ENCODE data around the gene TGFA.

GRCh38 chr2:70510313-70510712, 43.3 kb downstream of the TGFA start:
- no peak for TF ChIP-seq CTCF (IDR thresholded peaks at IDR 0.05; ENCODE audit: poor library complexity)
- TF ChIP-seq EZH2phosphoT487 (IDR thresholded peaks at IDR 0.05; ENCODE audit: low read depth, severe bottlenecking, unreplicated experiment), result no peak

Data from hepatocyte (in vitro differentiated cells).